Measurements from ENCODE around the gene R3HDM4.

R3HDM4 gene

GRCh38 chr19:876780-877314 lies 36.2 kb downstream of the R3HDM4 start:
- TF ChIP-seq CTCF (IDR thresholded peaks at IDR 0.05; ENCODE audit: insufficient read depth, missing control alignments), result no peak
- FAIRE-seq, result no peak

GRCh38 chr19:876089-876488 lies 36.9 kb downstream of the R3HDM4 start:
- FAIRE-seq (no peak), DNase-seq (ENCODE audit: insufficient read length, low spot score) (no peak)
- TF ChIP-seq CTCF (IDR thresholded peaks at IDR 0.05; ENCODE audit: insufficient read depth, missing control alignments), result no peak

More at GRCh38 chr19:876780-877314, 36.2 kb downstream of the R3HDM4 start:
- no peak for DNase-seq (ENCODE audit: insufficient read length, low spot score)

DNA sequence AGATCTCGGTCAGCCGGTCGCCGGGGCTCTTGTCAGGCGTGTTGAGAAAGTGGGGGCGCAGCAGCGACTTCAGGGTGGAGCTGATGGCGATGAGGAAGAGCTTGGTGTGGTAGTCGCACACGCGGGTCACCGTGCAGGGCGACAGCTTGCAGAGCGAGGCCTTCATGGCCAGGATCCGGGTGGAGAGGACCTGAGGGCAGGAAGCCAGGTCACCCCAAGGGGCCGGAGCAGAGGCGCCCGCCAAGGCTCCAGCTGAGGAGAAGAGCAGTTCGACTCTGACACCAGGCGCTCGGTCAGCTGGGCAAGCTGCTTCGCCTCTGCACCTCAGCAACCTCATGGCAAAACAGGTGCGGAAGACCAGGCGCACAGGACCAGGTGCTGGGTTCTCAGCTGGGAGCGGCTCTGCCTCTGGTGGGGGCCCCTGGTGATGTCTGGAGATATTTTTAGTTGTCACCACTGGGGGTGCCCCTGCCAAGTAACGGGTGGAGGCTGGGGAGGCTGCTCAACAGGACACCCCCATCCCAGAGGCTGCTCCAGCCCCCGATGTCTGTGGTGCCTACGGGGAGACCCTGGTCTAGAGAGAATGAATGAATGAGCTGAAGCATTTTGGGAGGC lies 37.6 kb downstream of the R3HDM4 start:
- FAIRE-seq (no peak), DNase-seq (ENCODE audit: insufficient read length, low spot score) (no peak)
- no peak for TF ChIP-seq CTCF (IDR thresholded peaks at IDR 0.05; ENCODE audit: insufficient read depth, missing control alignments)

- DNase-seq (ENCODE audit: insufficient read length, low spot score) (no peak), FAIRE-seq (no peak)
- TF ChIP-seq CTCF (IDR thresholded peaks at IDR 0.05; ENCODE audit: insufficient read depth, missing control alignments), result no peak
Observed at GRCh38 chr19:873561-874041, 39.4 kb downstream of the R3HDM4 start.

DNA sequence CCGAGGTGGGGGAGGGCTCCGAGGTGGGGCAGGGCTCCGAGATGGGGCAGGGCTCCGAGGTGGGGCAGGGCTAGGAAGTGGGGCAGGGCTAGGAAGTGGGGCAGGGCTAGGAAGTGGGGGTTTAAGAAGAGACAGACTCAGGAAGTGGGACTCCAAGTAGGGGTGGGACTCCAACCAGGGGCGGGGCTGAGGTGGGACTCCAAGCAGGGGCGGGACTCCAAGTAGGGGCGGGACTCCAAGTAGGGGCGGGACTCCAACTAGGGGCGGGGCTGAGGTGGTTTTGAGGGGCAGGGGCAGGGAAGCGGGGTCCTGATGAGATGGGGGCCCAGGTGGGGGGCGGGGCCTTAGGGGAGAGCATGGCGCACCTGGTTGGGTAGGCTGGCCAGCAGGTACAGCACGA lies 39.9 kb downstream of the R3HDM4 start:
- FAIRE-seq (no peak), DNase-seq (ENCODE audit: insufficient read length, low spot score) (no peak)
- TF ChIP-seq CTCF (IDR thresholded peaks at IDR 0.05; ENCODE audit: insufficient read depth, missing control alignments), result no peak

- no peak for TF ChIP-seq CTCF (IDR thresholded peaks at IDR 0.05; ENCODE audit: insufficient read depth, missing control alignments)
- FAIRE-seq (no peak), DNase-seq (ENCODE audit: insufficient read length, low spot score) (no peak)
Observed at GRCh38 chr19:872266-872951, 40.6 kb downstream of the R3HDM4 start.

Measured in D721Med (cell line).